Stomach (tissue), 4 donors: ENCODE measurements around the gene HYAL1.

Experiments
- CTCF ChIP-seq, 7 experiments: fragments of 450-650 bp in 4 of 7; fragments of 200-600 bp in 3 of 7; sonication (generic) in 3 of 7; IDR thresholded peaks; one replicate each; pipeline ENCODE4 v1.5.1; 2016 to 2019; ENCODE audit warnings: antibody characterized with exemption in 7 of 7, control low read depth in 2 of 7, mild to moderate bottlenecking in 1 of 7
- POLR2A ChIP-seq, 4 donors: fragments of 450-650 bp; IDR thresholded peaks; one replicate each; pipeline ENCODE4 v1.6.1; 2016; ENCODE audit warnings: antibody characterized with exemption in 4 of 4, control low read depth in 2 of 4, mild to moderate bottlenecking in 1 of 4, moderate library complexity in 1 of 4

GRCh38 chr3:50271314-50271936 is 31.9 kb downstream of the HYAL1 start:
- TF ChIP-seq POLR2A (IDR thresholded peaks at IDR 0.05) (no peak), CTCF (IDR thresholded peaks at IDR 0.05) (no peak)
